NCI-H748 treated with DMSO at 0.1 percent for 48 hours (cell line): ENCODE data around the gene C19orf12.
"Not testable (repeated sequence)": the region's sequence is repeated elsewhere in the genome, so short reads cannot be mapped to it uniquely, and the experiment has no call there.

Experiments
- DNase-seq: peaks from one replicate; lab custom pipeline; 2025; lab: John Stamatoyannopoulos, UW

C19orf12 gene

DNA sequence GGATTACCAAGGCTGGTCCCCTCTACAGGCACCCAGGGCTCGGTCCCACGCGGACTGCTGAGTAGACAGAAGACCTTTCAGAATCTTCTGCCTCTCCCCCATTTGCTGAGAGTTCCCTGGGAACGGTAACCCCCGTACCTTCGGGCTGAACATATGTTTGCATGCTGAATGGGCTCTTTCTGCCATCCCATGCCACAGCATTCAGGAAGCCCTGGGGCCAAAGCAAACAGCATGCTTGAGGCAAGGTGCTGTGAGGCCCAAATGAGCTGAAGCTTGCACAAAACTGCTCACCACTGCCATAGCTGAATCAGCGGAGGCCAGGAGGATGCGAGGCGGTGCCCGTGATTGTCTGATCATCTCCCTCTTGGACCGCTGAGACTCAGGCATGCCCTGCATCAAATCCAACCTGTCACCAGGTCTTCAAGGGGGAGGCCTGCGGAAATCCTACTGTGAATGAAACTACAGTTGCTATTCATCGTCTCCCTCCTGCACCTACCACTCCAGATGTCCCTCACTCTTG lies 16.3 kb upstream of the C19orf12 start:
- DNase-seq: no peak

DNA sequence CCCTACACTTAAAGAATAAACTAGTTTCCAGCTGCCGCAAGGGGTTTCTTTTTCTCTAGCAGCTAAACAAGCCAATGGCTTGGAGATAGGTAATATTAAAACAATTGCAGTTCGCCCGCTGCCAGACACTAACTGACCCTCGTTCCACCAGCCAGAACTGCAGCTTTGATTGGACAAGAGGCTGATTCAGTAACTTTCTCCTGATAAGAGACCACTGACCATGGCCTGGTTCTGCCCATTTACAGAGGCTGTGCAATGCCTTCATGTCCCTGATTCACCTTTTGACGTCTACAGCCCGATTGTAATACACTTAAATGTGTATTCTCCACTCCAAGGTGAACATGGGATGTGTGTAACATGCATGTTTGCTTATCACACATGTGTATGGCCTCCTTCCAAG lies 12.8 kb upstream of the C19orf12 start:
- DNase-seq: no peak

GRCh38 chr19:29724746-29725145 lies 9.7 kb upstream of the C19orf12 start:
- DNase-seq: no peak

- DNase-seq: no peak
Measured at GRCh38 chr19:29724102-29724641, 9.1 kb upstream of the C19orf12 start.

- DNase-seq: no peak
Measured at GRCh38 chr19:29717051-29717450, 2.0 kb upstream of the C19orf12 start.

GRCh38 chr19:29715701-29716581 lies 880 bp upstream of the C19orf12 start:
- no peak for DNase-seq

- no peak for DNase-seq
Measured at GRCh38 chr19:29714371-29714952, 599 bp downstream of the C19orf12 start.

DNA sequence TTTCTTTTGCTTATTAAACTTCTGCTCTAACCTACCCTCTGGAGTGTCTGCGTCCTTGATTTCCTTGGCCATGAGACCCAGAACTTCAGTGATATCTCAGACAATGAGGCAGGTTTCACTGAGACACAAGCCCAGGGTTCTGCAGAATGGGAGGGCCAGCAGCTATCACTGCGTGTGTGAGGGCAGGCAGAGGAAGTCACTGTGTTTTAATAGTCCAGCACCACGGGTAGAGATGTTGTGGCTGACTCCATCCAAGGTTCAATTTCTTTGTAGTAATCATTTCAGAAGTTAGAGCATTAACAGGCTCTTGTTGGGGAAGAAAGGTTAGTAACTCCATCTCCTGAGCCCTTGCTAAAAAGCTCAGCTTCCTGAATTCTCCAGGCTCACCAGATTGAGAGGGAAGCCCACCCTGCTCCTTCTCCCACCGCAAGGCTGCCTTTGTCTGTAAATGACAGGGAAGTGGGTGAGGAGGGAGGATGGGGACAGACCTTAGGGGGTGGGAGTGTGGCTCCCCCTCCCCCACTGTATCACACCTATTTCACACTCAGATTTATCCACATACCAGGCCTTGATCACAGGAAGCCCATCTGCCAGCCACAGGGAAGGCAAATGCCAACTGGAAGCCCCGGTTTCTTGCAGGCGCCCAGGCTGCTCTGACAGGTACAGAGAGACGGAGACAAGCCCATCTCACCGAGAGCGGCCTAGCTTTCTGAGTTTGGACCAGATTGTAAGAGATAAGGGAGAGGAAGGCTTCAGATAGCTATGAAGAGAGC lies 2.1 kb downstream of the C19orf12 start:
- DNase-seq: no peak

DNA sequence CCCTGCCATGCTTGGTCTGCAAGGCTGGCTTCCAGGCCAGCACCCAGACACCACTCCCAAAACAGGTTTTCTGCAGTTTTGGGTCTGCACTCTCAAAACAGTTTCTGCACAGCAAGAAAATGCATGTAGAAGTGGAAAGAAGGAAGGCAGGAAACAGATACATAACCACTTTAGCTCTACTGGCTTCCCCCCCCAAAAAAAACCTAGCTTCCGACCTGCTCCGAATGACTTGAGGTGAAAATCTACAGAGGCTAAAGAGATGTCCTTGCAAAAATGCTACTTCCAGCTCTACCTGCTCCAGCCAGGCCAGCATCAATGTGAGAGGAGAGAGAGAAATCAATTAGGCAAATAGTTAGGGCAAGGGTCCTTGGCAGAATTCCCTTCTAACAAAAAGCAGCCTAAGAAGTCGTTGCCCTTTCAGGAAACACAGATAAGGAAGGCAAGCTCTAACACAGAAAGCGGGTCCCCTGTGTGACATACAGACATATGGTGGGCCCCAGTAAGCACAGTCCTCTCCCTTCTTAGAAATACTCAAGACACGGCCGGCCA lies 3.4 kb downstream of the C19orf12 start:
- DNase-seq: no peak

DNA sequence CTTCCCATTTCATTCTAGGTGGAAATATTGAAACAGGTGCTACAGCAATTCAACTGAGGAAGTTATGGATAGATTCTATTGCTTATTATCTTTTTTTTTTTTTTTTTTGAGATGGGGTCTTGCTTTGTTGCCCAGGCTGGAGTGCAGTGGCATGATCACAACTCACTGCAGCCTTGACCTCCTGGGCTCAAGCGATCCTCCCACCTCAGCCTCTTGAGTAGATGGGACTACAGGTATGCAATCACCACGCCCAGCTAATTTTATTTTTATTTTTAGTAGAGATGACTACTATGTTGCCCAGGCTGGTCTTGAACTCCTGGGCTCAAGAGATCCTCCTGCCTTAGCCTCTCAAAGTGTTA lies 5.6 kb downstream of the C19orf12 start:
- DNase-seq: not testable (repeated sequence)

DNA sequence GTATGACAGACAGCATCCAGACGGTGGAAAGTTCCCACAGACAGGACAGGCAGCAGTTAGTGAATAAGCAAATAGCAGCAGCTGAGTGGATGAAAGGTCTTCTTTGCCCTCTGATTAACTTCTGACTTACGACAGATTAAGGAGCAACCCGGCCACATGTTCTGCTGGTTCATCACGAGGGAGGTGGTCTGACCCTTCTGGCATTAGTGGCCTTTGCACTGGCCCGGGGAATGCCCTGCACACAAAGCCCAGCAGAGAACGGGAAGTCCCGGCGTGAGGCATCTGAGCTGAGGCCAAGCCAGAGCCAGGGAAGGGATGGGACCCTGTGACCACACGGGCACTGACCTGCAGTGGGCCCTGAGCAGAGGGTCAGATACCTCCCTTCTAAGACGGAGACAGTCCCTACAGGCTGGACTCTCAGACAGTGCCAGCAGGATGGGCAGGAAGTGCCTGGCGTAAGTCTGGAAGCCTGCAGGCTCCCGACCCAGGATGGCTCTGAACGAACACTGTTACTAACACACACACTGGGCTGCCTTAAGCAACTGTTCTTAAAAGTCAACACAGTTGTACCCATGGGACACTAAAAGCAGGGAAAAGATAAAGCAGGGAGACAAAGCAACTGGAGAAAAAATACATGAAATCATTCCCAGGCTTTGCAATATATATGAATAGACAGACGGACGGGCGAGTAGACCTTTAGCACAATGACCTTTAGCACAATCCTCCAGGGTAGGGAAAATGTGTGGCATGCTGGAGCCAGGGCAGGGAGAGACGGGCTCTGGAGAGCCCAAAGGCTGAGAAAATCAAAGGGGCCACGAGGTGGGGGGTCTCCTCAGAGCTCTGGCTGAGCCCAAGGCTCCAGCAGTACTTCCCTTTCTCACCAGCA lies 6.3 kb downstream of the C19orf12 start:
- DNase-seq: no peak

DNA sequence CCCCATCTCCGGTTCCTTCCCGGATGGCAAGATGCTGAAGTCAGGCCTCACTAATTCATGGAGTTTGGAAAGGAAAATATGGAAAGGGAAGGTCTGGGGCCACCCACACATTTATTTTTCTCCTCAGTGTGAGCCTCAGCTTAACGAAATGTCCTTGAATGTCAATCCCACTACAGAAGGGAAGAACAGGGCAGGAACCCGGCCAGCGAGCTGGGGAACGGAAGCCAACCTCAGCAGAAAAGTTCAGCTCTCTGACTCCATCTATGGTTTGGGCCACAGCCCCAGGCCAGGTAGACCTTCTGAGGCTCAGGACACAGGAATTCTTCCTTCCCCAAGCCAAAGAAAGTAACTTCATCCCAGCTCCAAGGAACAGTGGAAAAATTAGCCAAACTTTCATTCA lies 8.4 kb downstream of the C19orf12 start:
- DNase-seq: no peak

- DNase-seq: no peak
Measured at GRCh38 chr19:29705706-29706105, 9.4 kb downstream of the C19orf12 start.

DNA sequence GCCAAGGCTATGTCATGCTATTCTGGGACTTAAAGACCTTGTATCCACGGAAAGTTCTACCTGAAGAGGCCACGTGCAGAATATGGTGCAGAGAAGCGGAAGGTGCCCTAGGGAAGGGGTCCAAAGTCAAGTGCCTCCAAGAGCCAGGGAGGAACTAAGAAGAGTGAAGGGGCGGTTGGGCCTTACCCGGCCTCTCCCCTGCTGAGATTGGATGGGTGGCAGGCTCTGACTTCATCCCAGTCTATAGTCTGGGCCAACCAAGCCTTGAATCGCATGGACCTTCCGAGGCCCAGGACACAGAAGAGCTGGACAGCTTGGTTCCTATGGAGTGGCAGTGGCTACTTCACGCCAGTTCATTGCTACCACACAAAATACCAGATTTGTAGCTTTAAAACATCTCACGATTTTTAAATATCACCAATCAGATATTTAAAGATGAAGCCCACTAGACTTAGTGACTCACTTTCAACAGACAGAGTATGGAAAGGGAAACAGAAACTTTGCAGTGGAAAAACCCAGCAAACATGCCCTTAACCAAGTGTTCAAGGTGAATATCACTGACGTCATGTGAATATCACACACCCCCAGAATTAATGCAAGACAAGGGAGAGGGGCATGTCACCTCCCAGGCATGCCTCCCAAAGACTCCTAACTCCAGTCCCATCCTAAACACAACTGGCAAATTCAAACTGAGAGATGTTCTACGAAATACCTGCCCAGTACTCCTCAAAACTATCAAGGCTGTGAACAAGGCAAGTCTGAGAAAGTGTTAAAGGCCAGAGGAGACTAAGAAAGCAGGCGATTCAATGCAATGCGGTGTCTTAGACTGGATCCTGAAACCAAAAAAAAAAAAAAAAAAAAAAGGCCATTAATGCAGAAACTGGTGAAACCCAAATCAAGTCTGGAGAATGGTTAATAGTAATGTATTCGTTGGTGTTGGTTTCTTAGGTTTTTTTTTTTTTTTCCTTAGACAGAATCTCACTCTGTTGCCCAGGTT lies 10.2 kb downstream of the C19orf12 start:
- DNase-seq: no peak

- DNase-seq: no peak
Measured at GRCh38 chr19:29702963-29703320, 12.1 kb downstream of the C19orf12 start.

- DNase-seq: no peak
Measured at GRCh38 chr19:29702161-29702962, 12.7 kb downstream of the C19orf12 start.

DNA sequence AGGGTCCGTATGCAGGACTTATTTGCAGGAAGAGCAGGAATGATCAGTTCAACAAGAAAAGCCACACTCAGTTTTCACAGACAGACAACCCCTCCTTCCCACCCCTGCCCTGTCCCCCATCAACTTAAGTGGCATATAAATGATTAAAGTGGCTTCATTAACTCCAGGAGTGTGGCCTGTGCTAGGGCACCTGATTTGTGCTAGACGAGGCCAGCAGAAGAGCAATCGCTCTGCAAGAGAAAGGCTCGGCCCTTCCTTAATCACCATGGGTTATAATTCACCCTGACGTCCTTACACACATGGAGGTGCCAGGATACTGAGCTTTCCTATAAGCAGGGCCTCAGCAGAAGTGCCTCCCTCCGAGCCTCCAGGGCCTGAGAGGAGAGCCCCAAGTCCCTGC lies 14.6 kb downstream of the C19orf12 start:
- DNase-seq: no peak

GRCh38 chr19:29699861-29700260 lies 15.2 kb downstream of the C19orf12 start:
- no peak for DNase-seq
